Stomach (tissue), 9 donors: Measurements from ENCODE around the gene ZNF789. TPM values are rescaled to one million over a fixed set of nuclear protein-coding genes. Genes with fewer than 3 reads are reported as not detected.

Source experiments
- DNase-seq, 2 donors: peaks; one replicate each; pipeline versions ENCODE4 v3.0.0 to v3.0.0-alpha.2; 2013 to 2019
- H3K27ac ChIP-seq, 5 donors: fragments of 200-600 bp in 4 of 5; sonication (generic) in 4 of 5; one replicate each; pipeline ENCODE4 v1.5.1; 2013 to 2019; ENCODE audit warnings: mild to moderate bottlenecking in 1 of 5, moderate library complexity in 1 of 5
- H3K27me3 ChIP-seq, 3 donors: fragments of 200-600 bp; sonication (generic); one replicate each; pipeline ENCODE4 v1.5.1; 2017 to 2019; ENCODE audit warnings: mixed run types in 1 of 3
- H3K36me3 ChIP-seq, 4 donors: fragments of 200-600 bp; sonication (generic); 1 replicate in 3 of 4; 2 replicates in 1 of 4; pipeline ENCODE4 v1.5.1; 2016 to 2019
- H3K4me1 ChIP-seq, 4 donors: fragments of 200-600 bp; sonication (generic); one replicate each; pipeline ENCODE4 v1.5.1; 2016 to 2019
- H3K4me3 ChIP-seq, 4 donors: fragments of 200-600 bp; sonication (generic) in 3 of 4; one replicate each; pipeline ENCODE4 v1.5.1; 2016 to 2019; ENCODE audit warnings: mild to moderate bottlenecking in 1 of 4
- H3K9me3 ChIP-seq, 4 donors: fragments of 200-600 bp; sonication (generic); one replicate each; pipeline ENCODE4 v1.5.1; 2016 to 2019
- CTCF ChIP-seq, 7 experiments: fragments of 450-650 bp in 4 of 7; fragments of 200-600 bp in 3 of 7; sonication (generic) in 3 of 7; IDR thresholded peaks; one replicate each; pipeline ENCODE4 v1.5.1; 2016 to 2019; ENCODE audit warnings: antibody characterized with exemption in 7 of 7, control low read depth in 2 of 7, mild to moderate bottlenecking in 1 of 7
- EP300 ChIP-seq: sonication (generic); formaldehyde crosslinking; IDR thresholded peaks from one replicate; pipeline ENCODE4 v1.6.1; 2017; ENCODE audit warnings: antibody characterized with exemption
- POLR2A ChIP-seq, 4 donors: fragments of 450-650 bp; IDR thresholded peaks; one replicate each; pipeline ENCODE4 v1.6.1; 2016; ENCODE audit warnings: antibody characterized with exemption in 4 of 4, control low read depth in 2 of 4, mild to moderate bottlenecking in 1 of 4, moderate library complexity in 1 of 4
- POLR2AphosphoS5 ChIP-seq, 3 donors: sonication (generic); formaldehyde crosslinking; IDR thresholded peaks; one replicate each; pipeline ENCODE4 v1.6.1; 2016; ENCODE audit warnings: antibody characterized with exemption in 3 of 3
- WGBS, 5 donors: extraction: QIAGEN DNeasy Blood & Tissue Kit in 3 of 5; methylation state at CpG; one replicate each; pipeline versions ENCODE4 v1.1.5 to v1.1.7; 2013 to 2018; 5-methylcytosine and 5-hydroxymethylcytosine counted together
- intact Hi-C: fragments of 100-400 bp; cut with DNase I; formaldehyde crosslinking; loops from one replicate; pipeline ENCODE4 v1.15.1; 2023; ENCODE audit warnings: low total_unique reads
- polyA plus RNA-seq, 3 donors: library from polyadenylated mRNA; stranded (reverse); fragments of 200-250 nt; gene quantifications; one replicate each; pipeline ENCODE4 v1.2.3, GENCODE V29; 2013
- total RNA-seq, 5 donors: library from RNA; depleted of rRNA; stranded (reverse); fragments of >200 nt; gene quantifications; one replicate each; pipeline versions ENCODE4 v1.1.0 to v1.2.3, GENCODE V29; 2014 to 2016
- donor health status: healthy with polysubstance abuse.
- donor health status: Bipolar disorder and iron deficiency.
- donor health status: healthy.

Gene ZNF789
- total and polyA plus RNA-seq, 8 donors, result 6.6 to 55.6 (median 14.9) TPM

DNA sequence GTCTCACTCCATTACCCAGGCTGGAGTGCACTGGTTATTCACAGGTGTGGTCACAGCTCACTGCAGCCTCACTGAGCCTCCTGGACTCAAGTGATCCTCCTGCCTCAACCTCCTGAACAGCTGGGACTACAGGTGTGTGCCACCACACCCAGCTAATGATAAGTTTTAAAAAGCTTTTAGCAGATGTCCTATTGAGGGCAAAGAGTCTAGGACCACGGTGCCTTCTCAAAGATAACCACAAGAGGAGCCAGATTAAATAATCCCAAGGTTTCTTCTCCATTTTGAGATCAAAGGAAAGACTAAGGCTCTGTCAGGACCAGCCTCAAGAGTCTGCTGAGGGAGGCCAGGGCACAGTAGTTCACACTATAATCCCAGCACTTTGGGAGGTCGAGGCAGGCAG is 11.5 kb upstream of the ZNF789 start:
- WGBS, 5 donors, result 81 to 93% (median 86%) methylated on average over 2 of the region's 2 CpGs
- Histone ChIP-seq H3K9me3 (no peaks in the 10 kb centered on the region), H3K4me1 (peaks cover 20 to 66% (median 51%) of the 10 kb centered on the region in 4 donors), H3K27ac (no peak overlapping the region), H3K27me3 (no peaks in the 10 kb centered on the region), H3K36me3 (peaks cover 38 to 78% (median 63%) of the 10 kb centered on the region in 4 donors), H3K4me3 (no peak overlapping the region)
- intact Hi-C loops, result no loop called here
- TF ChIP-seq POLR2A (IDR thresholded peaks at IDR 0.05) (no peak), POLR2AphosphoS5 (IDR thresholded peaks at IDR 0.05) (no peak), EP300 (no peak), CTCF (IDR thresholded peaks at IDR 0.05) (no peak)
- no peak for DNase-seq

DNA sequence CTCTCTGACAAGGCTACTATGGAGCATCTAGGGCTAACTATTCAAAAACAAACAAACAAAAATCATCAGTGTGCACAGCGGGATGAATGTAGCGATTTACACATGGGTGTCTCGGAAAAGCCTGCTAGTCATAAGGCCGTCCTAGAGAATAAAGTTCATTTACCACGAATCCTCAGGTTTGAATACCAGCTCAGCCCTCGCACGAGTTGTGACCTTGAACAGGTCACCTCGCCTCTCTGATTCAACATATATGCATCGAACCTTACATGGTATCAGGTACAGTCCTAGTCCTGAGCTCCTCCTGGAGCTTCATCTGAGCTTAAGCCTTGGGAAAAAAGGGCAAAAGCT is 7.3 kb upstream of the ZNF789 start:
- intact Hi-C loops, result no loop called here
- peaks cover 20 to 60% (median 52%) of the 10 kb centered on the region in 4 donors for H3K4me1 ChIP-seq
- DNase-seq, result no peak
- no peaks in the 10 kb centered on the region for H3K9me3 ChIP-seq
- TF ChIP-seq EP300 (no peak), POLR2AphosphoS5 (IDR thresholded peaks at IDR 0.05) (no peak), CTCF (IDR thresholded peaks at IDR 0.05) (no peak), POLR2A (IDR thresholded peaks at IDR 0.05) (no peak)
- H3K4me3 ChIP-seq, result peak overlapping the region; percentile 87 to 98 (median 95)
- WGBS, 5 donors, result 3 to 5% (median 3%) methylated on average over 9 of the region's 9 CpGs
- peak overlapping the region; percentile 81 to 94 (median 89) for H3K27ac ChIP-seq
- H3K36me3 ChIP-seq, result peaks cover 0 to 37% (median 23%) of the 10 kb centered on the region in 4 donors
- H3K27me3 ChIP-seq, result no peaks in the 10 kb centered on the region

DNA sequence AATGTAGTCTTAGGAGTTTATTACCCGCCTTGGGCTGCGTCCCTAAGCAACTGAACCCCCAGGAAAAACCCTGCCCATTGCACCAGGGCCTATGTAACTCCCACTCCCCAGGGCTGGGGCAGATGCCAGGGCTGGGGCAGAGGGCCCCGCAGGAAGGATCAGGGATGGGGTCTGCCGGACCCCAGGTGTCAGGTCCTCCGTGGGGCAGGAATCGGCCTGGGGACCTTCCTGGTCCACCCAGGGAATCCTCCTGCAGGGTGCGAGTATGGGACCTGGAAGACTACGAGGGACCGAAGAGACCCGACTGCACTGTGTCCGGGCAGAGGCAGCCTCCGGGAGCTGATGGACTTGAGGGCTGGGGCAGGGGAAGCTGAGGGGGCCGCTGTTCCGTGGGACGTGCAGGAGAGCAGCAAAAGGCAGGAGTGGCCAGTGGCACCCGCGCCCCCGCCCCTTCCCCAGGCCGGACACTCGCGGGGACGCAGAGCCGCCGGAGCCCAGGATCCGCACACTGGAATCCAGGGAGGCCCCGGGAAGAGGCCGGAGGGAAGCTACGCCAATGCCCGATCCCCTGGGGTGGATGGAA is 4.3 kb upstream of the ZNF789 start:
- H3K4me1 ChIP-seq, result peaks cover 21 to 48% (median 40%) of the 10 kb centered on the region in 4 donors
- intact Hi-C loops, result no loop called here
- H3K27me3 ChIP-seq, result no peaks in the 10 kb centered on the region
- no peak for TF ChIP-seq POLR2AphosphoS5 (IDR thresholded peaks at IDR 0.05)
- TF ChIP-seq EP300, result no peak
- TF ChIP-seq CTCF (IDR thresholded peaks at IDR 0.05), result no peak
- TF ChIP-seq POLR2A (IDR thresholded peaks at IDR 0.05), result no peak
- no peak overlapping the region for H3K4me3 ChIP-seq
- H3K9me3 ChIP-seq, result no peaks in the 10 kb centered on the region
- H3K36me3 ChIP-seq, result peaks cover 0 to 13% (median 9%) of the 10 kb centered on the region in 4 donors
- 79 to 88% (median 84%) methylated on average over 27 to 29 of the region's 29 CpGs for WGBS, 5 donors
- no peak for DNase-seq
- no peak overlapping the region for H3K27ac ChIP-seq

- Histone ChIP-seq H3K27ac (peak overlapping the region in 1 of 5 donors; percentile 92), H3K36me3 (peaks cover 0 to 2% (median 0%) of the 10 kb centered on the region in 4 donors), H3K27me3 (no peaks in the 10 kb centered on the region), H3K9me3 (no peaks in the 10 kb centered on the region), H3K4me3 (no peak overlapping the region), H3K4me1 (peaks cover 20 to 47% (median 37%) of the 10 kb centered on the region in 4 donors)
- 37 to 45% (median 41%) methylated on average over 23 of the region's 23 CpGs for WGBS, 5 donors
- no peak for TF ChIP-seq CTCF (IDR thresholded peaks at IDR 0.05)
- no peak for TF ChIP-seq EP300
- TF ChIP-seq POLR2AphosphoS5 (IDR thresholded peaks at IDR 0.05), result no peak
- no peak for TF ChIP-seq POLR2A (IDR thresholded peaks at IDR 0.05)
- intact Hi-C loops, result no loop called here
- no peak for DNase-seq
Measured at GRCh38 chr7:99469381-99470065, 3.2 kb upstream of the ZNF789 start.
